ENCODE data around the gene HNRNPUL2. TPM values are rescaled to one million over a fixed set of nuclear protein-coding genes. Genes with fewer than 3 reads are reported as not detected.
A peak's percentile ranks its signal among the peaks of the same experiment; 100 is the strongest.

HNRNPUL2 gene
- total and polyA plus RNA-seq, 10 of the 15 experiments (the other 5 are each of a cell fraction or from before 2014, with no cell fraction given): 1.6 to 72.2 (median 14.9) TPM

GRCh38 chr11:62752994-62753735 is 25.9 kb upstream of the HNRNPUL2 start:
- TSS peak; percentile 92 for BruUV-seq (replicated peaks)
- ChIA-PET CTCF (interaction anchor here (0.8 to 3.5 kb wide), 20 partner anchors 8 to 328 kb away, joined by 3 to 42 read pairs (median 4); partner anchors contain the start of genes B3GAT3, HNRNPUL2, POLR2G and TAF6L), RAD21 (ENCODE audit: unreplicated experiment) (interaction anchor here (0.6 to 2.1 kb wide), 22 partner anchors 8 to 346 kb away, joined by 3 to 44 read pairs (median 4); partner anchors contain the start of genes C11orf98, CSKMT, HNRNPUL2 and MTA2), SMC1A (ENCODE audit: uncharacterized antibody, unreplicated experiment) (interaction anchor here (0.9 to 3.5 kb wide), 16 partner anchors 9 to 196 kb away, joined by 3 to 27 read pairs (median 5); partner anchors contain the start of genes HNRNPUL2, TAF6L and TTC9C), POLR2A (interaction anchor here (0.5 to 4.6 kb wide), 33 partner anchors 9 to 785 kb away, joined by 3 to 70 read pairs (median 7); partner anchors contain the start of genes B3GAT3, C11orf98, CSKMT and EEF1G)
- in situ Hi-C loops (cut with MboI) (no loop called here), intact Hi-C loops (cut with micrococcal nuclease; ENCODE audit: unreplicated experiment) (no loop called here)
- Histone ChIP-seq H3K9me3 (replicated peaks; ENCODE audit: control insufficient read depth, insufficient read depth, low read length) (no peaks in the 10 kb centered on the region), H3K9ac (ENCODE audit: control insufficient read depth, insufficient read depth, low read length) (peak overlapping the region; percentile 78; the same call in 1 of the 2 replicates), H3K27me3 (replicated peaks in 1 of 2; ENCODE audit: control insufficient read depth in 2 of 2, insufficient read depth in 2 of 2, low read length in 1 of 2) (no peaks in the 10 kb centered on the region), H2AFZ (ENCODE audit: control insufficient read depth, low read depth, low read length) (peak overlapping the region; percentile 98), H3K79me2 (ENCODE audit: control insufficient read depth, insufficient read depth, low read length) (no peaks in the 10 kb centered on the region; the same call in 1 of the 2 replicates), H3K4me1 (ENCODE audit: control insufficient read depth, insufficient read depth, low read length) (peaks cover 6% of the 10 kb centered on the region), H3K4me2 (ENCODE audit: control insufficient read depth, insufficient read depth) (peak overlapping the region; percentile 96), H4K20me1 (ENCODE audit: control insufficient read depth, insufficient read depth) (no peaks in the 10 kb centered on the region), H3K27ac (ENCODE audit: control insufficient read depth, insufficient read depth) (peak overlapping the region; percentile 92; the same call in 1 of the 2 replicates), H3K4me3 (peak overlapping the region; percentile 85), H3K36me3 (ENCODE audit: control insufficient read depth in 2 of 2, insufficient read depth in 2 of 2, low read length in 1 of 2) (no peaks in the 10 kb centered on the region; a peak in 1 of 4 replicates)
- DNase-seq (ENCODE audit: low read depth, low spot score): no peak
- 63% methylated on average over 15 of the region's 15 CpGs for WGBS (ENCODE audit: insufficient coverage, insufficient replicate concordance, low lambda C conversion rate, missing lambda C conversion rate)
- ATAC-seq: no peak
- no peak for FAIRE-seq
- TF ChIP-seq PKNOX1 (IDR thresholded peaks at IDR 0.05) (no peak), DPF2 (IDR thresholded peaks at IDR 0.05) (no peak), MYB (IDR thresholded peaks at IDR 0.05; ENCODE audit: borderline replicate concordance, low read depth, low read length) (no peak), RB1 (IDR thresholded peaks at IDR 0.05; ENCODE audit: borderline replicate concordance) (no peak), ZNF274 (IDR thresholded peaks at IDR 0.05; ENCODE audit: insufficient read depth, insufficient read length) (no peak), EED (IDR thresholded peaks at IDR 0.05; ENCODE audit: low read depth) (no peak), SRF (IDR thresholded peaks at IDR 0.05; ENCODE audit: low read depth in 2 of 2, low read length in 2 of 2) (no peak), SMAD5 (IDR thresholded peaks at IDR 0.05; ENCODE audit: low read depth) (no peak), FOXK2 (IDR thresholded peaks at IDR 0.05) (no peak), NBN (IDR thresholded peaks at IDR 0.05) (no peak), RCOR1 (conservative IDR thresholded peaks at IDR 0.05; ENCODE audit: low read depth, low read length) (no peak)
- TF ChIP-seq, protein P1, sequence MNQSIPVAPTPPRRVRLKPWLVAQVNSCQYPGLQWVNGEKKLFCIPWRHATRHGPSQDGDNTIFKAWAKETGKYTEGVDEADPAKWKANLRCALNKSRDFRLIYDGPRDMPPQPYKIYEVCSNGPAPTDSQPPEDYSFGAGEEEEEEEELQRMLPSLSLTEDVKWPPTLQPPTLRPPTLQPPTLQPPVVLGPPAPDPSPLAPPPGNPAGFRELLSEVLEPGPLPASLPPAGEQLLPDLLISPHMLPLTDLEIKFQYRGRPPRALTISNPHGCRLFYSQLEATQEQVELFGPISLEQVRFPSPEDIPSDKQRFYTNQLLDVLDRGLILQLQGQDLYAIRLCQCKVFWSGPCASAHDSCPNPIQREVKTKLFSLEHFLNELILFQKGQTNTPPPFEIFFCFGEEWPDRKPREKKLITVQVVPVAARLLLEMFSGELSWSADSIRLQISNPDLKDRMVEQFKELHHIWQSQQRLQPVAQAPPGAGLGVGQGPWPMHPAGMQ (IDR thresholded peaks at IDR 0.05; ENCODE audit: borderline replicate concordance): no peak
- TF ChIP-seq, protein P2, sequence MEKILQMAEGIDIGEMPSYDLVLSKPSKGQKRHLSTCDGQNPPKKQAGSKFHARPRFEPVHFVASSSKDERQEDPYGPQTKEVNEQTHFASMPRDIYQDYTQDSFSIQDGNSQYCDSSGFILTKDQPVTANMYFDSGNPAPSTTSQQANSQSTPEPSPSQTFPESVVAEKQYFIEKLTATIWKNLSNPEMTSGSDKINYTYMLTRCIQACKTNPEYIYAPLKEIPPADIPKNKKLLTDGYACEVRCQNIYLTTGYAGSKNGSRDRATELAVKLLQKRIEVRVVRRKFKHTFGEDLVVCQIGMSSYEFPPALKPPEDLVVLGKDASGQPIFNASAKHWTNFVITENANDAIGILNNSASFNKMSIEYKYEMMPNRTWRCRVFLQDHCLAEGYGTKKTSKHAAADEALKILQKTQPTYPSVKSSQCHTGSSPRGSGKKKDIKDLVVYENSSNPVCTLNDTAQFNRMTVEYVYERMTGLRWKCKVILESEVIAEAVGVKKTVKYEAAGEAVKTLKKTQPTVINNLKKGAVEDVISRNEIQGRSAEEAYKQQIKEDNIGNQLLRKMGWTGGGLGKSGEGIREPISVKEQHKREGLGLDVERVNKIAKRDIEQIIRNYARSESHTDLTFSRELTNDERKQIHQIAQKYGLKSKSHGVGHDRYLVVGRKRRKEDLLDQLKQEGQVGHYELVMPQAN (conservative IDR thresholded peaks at IDR 0.05): no peak
- TF ChIP-seq, protein P3, sequence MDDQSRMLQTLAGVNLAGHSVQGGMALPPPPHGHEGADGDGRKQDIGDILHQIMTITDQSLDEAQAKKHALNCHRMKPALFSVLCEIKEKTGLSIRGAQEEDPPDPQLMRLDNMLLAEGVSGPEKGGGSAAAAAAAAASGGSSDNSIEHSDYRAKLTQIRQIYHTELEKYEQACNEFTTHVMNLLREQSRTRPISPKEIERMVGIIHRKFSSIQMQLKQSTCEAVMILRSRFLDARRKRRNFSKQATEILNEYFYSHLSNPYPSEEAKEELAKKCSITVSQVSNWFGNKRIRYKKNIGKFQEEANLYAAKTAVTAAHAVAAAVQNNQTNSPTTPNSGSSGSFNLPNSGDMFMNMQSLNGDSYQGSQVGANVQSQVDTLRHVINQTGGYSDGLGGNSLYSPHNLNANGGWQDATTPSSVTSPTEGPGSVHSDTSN (IDR thresholded peaks at IDR 0.05; ENCODE audit: insufficient replicate concordance, low read depth, low read length): no peak

Data from GM12878 (cell line).